ENCODE results near the gene ZNF579. TPM values are rescaled to one million over a fixed set of nuclear protein-coding genes. Genes with fewer than 3 reads are reported as not detected.

Gene ZNF579
- total and polyA plus RNA-seq, 10 of the 15 experiments (the other 5 are each of a cell fraction or from before 2014, with no cell fraction given): 0.11 to 11.7 (median 1.5) TPM

DNA sequence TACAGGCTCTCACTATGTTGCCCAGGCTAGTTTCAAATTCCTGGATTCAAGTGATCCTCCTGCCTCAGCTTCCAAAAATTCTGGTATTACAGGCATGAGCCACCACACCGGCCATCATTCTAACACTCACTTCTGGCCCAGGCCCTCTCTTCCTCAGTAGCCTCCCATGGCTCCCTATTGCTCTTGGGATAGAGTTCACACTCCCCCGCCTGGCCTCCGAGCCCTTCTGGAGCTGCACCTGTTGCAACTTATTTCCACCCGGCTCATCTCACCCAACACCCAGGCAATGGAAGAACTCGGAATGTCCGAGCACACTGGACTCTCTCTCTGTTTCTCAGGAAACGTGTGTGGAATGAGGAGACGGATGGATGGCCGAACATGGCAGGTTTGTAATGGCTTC is 26.3 kb downstream of the ZNF579 start:
- Histone ChIP-seq H3K4me1 (ENCODE audit: control insufficient read depth, insufficient read depth, low read length) (no peaks in the 10 kb centered on the region), H3K9ac (ENCODE audit: control insufficient read depth, insufficient read depth, low read length) (no peak overlapping the region), H2AFZ (ENCODE audit: control insufficient read depth, low read depth, low read length) (no peak overlapping the region), H3K27me3 (replicated peaks in 1 of 2; ENCODE audit: control insufficient read depth in 2 of 2, insufficient read depth in 2 of 2, low read length in 1 of 2) (peaks cover 0 to 7% of the 10 kb centered on the region in 2 experiments; a peak in 3 of 4 replicates), H3K4me2 (ENCODE audit: control insufficient read depth, insufficient read depth) (no peak overlapping the region), H3K79me2 (ENCODE audit: control insufficient read depth, insufficient read depth, low read length) (no peaks in the 10 kb centered on the region), H4K20me1 (ENCODE audit: control insufficient read depth, insufficient read depth) (no peaks in the 10 kb centered on the region), H3K27ac (ENCODE audit: control insufficient read depth, insufficient read depth) (no peak overlapping the region), H3K4me3 (no peak overlapping the region), H3K36me3 (ENCODE audit: control insufficient read depth in 2 of 2, insufficient read depth in 2 of 2, low read length in 1 of 2) (no peaks in the 10 kb centered on the region), H3K9me3 (replicated peaks; ENCODE audit: control insufficient read depth, insufficient read depth, low read length) (no peaks in the 10 kb centered on the region)
- CTCF ChIA-PET: no interaction called here
- 48% methylated on average over 9 of the region's 9 CpGs for WGBS (ENCODE audit: insufficient coverage, insufficient replicate concordance, low lambda C conversion rate, missing lambda C conversion rate)
- no peak for FAIRE-seq
- in situ Hi-C loops (cut with MboI): no loop called here
- ATAC-seq: no peak
- no TSS peak for BruUV-seq (replicated peaks)
- RAD21 ChIA-PET (ENCODE audit: unreplicated experiment): no interaction called here
- POLR2A ChIA-PET: no interaction called here
- SMC1A ChIA-PET (ENCODE audit: uncharacterized antibody, unreplicated experiment): no interaction called here
- TF ChIP-seq NFYB (IDR thresholded peaks at IDR 0.05; ENCODE audit: insufficient read depth, low read depth, low read length) (no peak), RBBP5 (conservative IDR thresholded peaks at IDR 0.05) (no peak)
- TF ChIP-seq, protein P1, sequence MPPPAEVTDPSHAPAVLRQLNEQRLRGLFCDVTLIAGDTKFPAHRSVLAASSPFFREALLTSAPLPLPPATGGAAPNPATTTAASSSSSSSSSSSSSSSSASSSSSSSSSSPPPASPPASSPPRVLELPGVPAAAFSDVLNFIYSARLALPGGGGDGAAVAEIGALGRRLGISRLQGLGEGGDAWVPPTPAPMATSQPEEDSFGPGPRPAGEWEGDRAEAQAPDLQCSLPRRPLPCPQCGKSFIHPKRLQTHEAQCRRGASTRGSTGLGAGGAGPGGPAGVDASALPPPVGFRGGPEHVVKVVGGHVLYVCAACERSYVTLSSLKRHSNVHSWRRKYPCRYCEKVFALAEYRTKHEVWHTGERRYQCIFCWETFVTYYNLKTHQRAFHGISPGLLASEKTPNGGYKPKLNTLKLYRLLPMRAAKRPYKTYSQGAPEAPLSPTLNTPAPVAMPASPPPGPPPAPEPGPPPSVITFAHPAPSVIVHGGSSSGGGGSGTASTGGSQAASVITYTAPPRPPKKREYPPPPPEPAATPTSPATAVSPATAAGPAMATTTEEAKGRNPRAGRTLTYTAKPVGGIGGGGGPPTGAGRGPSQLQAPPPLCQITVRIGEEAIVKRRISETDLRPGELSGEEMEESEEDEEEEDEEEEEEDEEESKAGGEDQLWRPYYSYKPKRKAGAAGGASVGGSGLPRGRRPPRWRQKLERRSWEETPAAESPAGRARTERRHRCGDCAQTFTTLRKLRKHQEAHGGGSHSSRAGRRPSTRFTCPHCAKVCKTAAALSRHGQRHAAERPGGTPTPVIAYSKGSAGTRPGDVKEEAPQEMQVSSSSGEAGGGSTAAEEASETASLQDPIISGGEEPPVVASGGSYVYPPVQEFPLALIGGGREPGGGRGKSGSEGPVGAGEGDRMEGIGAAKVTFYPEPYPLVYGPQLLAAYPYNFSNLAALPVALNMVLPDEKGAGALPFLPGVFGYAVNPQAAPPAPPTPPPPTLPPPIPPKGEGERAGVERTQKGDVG (CRISPR knock-in tag; IDR thresholded peaks at IDR 0.05): no peak
- no peak for DNase-seq (ENCODE audit: low read depth, low spot score)
- intact Hi-C loops (cut with micrococcal nuclease; ENCODE audit: unreplicated experiment): no loop called here
